GM12878 (cell line): Measurements from ENCODE around the gene SERINC5. TPM values are rescaled to one million over a fixed set of nuclear protein-coding genes. Genes with fewer than 3 reads are reported as not detected.

ENCODE experiments used
- ATAC-seq: fragments of 200-7000 bp; cut with Tn5 transposase; 3 replicates; pipeline ENCODE4 v1.9.1; 2020; ENCODE audit warnings: mild to moderate bottlenecking, moderate library complexity
- BruUV-seq: library from RNA; stranded (reverse); fragments of 400-500 nt; replicated peaks from 2 replicates; lab custom pipeline; 2021; lab: Mats Ljungman, UMichigan
- CTCF ChIA-PET: fragments of 300-600 bp; sonication (Branson Sonifier 250); formaldehyde crosslinking; extraction: SDS; loops from one replicate; lab custom pipeline; 2021; ENCODE audit warnings: inconsistent platforms; lab: Yijun Ruan, JAX
- POLR2A ChIA-PET: fragments of 350-600 bp; formaldehyde crosslinking; extraction: SDS; loops from one replicate; lab custom pipeline; 2021; ENCODE audit warnings: inconsistent platforms; lab: Charles Lee
- RAD21 ChIA-PET: fragments of 300-600 bp; sonication (Branson Sonifier 250); formaldehyde crosslinking; loops from one replicate; lab custom pipeline; 2023; ENCODE audit warnings: antibody characterized with exemption; ENCODE audit not compliant: unreplicated experiment; lab: Charles Lee
- SMC1A ChIA-PET: fragments of 300-600 bp; sonication (Branson Sonifier 250); formaldehyde crosslinking; loops from one replicate; lab custom pipeline; 2023; ENCODE audit not compliant: unreplicated experiment, uncharacterized antibody; lab: Charles Lee
- DNase-seq: peaks from one replicate; pipeline ENCODE4 v3.0.0-alpha.2; 2011; ENCODE audit warnings: low read depth, low spot score
- FAIRE-seq: peaks from 3 replicates; lab custom pipeline; 2011; peaks lifted over from hg19 to GRCh38; lab: Jason Lieb, UNC
- H2AFZ ChIP-seq: 2 replicates; pipeline ENCODE4 v1.6.0; 2011; ENCODE audit warnings: low read depth, low read length, control low read depth; ENCODE audit not compliant: control insufficient read depth
- H3K27ac ChIP-seq: 2 replicates; pipeline ENCODE4 v1.5.1; 2011; ENCODE audit warnings: control low read depth; ENCODE audit not compliant: control insufficient read depth, insufficient read depth
- H3K27me3 ChIP-seq, 2 experiments: replicated peaks in 1 of 2; 2 replicates each; pipeline versions ENCODE4 v1.6.0 to v1.6.1; 2011; ENCODE audit warnings: low read length in 1 of 2; ENCODE audit not compliant: control insufficient read depth in 2 of 2, insufficient read depth in 2 of 2
- H3K36me3 ChIP-seq, 2 experiments: 2 replicates each; pipeline ENCODE4 v1.5.1; 2011; ENCODE audit warnings: low read length in 1 of 2; ENCODE audit not compliant: control insufficient read depth in 2 of 2, insufficient read depth in 2 of 2
- H3K4me1 ChIP-seq: 2 replicates; pipeline ENCODE4 v1.6.1; 2011; ENCODE audit warnings: mild to moderate bottlenecking, low read length, moderate library complexity, mixed read lengths; ENCODE audit not compliant: control insufficient read depth, insufficient read depth
- H3K4me2 ChIP-seq: 2 replicates; pipeline ENCODE4 v1.6.0; 2011; ENCODE audit warnings: control low read depth; ENCODE audit not compliant: control insufficient read depth, insufficient read depth
- H3K4me3 ChIP-seq: fragments of 200-600 bp; sonication (generic); 2 replicates; pipeline ENCODE4 v1.5.1; 2016
- H3K79me2 ChIP-seq: 2 replicates; pipeline ENCODE4 v1.6.0; 2011; ENCODE audit warnings: low read length; ENCODE audit not compliant: control insufficient read depth, insufficient read depth
- H3K9ac ChIP-seq: 2 replicates; pipeline ENCODE4 v1.8.0; 2011; ENCODE audit warnings: low read length, control low read depth, mixed read lengths; ENCODE audit not compliant: control insufficient read depth, insufficient read depth
- H3K9me3 ChIP-seq: replicated peaks from 3 replicates; pipeline ENCODE4 v1.5.1; 2011; ENCODE audit warnings: mild to moderate bottlenecking, low read length; ENCODE audit not compliant: control insufficient read depth, insufficient read depth
- H4K20me1 ChIP-seq: 2 replicates; pipeline ENCODE4 v1.6.0; 2011; ENCODE audit not compliant: control insufficient read depth, insufficient read depth
- IKZF1 ChIP-seq: fragments of 450-650 bp; conservative IDR thresholded peaks from 2 replicates; pipeline ENCODE4 v1.6.1; 2017; ENCODE audit warnings: antibody characterized with exemption, mild to moderate bottlenecking
- JUND ChIP-seq: IDR thresholded peaks from 2 replicates; pipeline ENCODE4 v1.6.1; 2012; ENCODE audit warnings: low read depth, mild to moderate bottlenecking, low read length, improper control_type of control experiment, moderate library complexity
- KDM1A ChIP-seq: fragments of 200-600 bp; sonication (generic); IDR thresholded peaks from 2 replicates; pipeline ENCODE4 v1.6.1; 2016; ENCODE audit warnings: borderline replicate concordance
- NFXL1 ChIP-seq: fragments of 450-650 bp; IDR thresholded peaks from 2 replicates; pipeline ENCODE4 v1.6.1; 2017; ENCODE audit warnings: antibody characterized with exemption, mild to moderate bottlenecking, borderline replicate concordance
- RB1 ChIP-seq: fragments of 450-650 bp; formaldehyde crosslinking; IDR thresholded peaks from 2 replicates; pipeline ENCODE4 v1.6.1; 2017; ENCODE audit warnings: mild to moderate bottlenecking, borderline replicate concordance
- RBBP5 ChIP-seq: fragments of 200-600 bp; sonication (generic); conservative IDR thresholded peaks from 2 replicates; pipeline ENCODE4 v1.6.1; 2016
- SMAD1 ChIP-seq: fragments of 450-650 bp; IDR thresholded peaks from 2 replicates; pipeline ENCODE4 v1.6.1; 2018; ENCODE audit warnings: mild to moderate bottlenecking, low read depth; ENCODE audit not compliant: partially characterized antibody
- TCF3 ChIP-seq: IDR thresholded peaks from 2 replicates; pipeline ENCODE4 v1.6.1; 2012; ENCODE audit warnings: low read depth, mild to moderate bottlenecking, low read length, borderline replicate concordance; ENCODE audit not compliant: insufficient read depth
- WGBS: methylation state at CpG from one replicate; pipeline ENCODE4 v1.1.6; 2016; ENCODE audit warnings: low lambda C conversion rate; ENCODE audit not compliant: insufficient replicate concordance, insufficient coverage; ENCODE audit errors: missing lambda C conversion rate; 5-methylcytosine and 5-hydroxymethylcytosine counted together
- in situ Hi-C: fragments of 300-500 bp; cut with MboI; formaldehyde crosslinking; loops from 9 replicates; pipeline ENCODE4 v1.14.3; 2018; ENCODE audit warnings: mixed read lengths
- intact Hi-C: fragments of 100-400 bp; cut with micrococcal nuclease; formaldehyde crosslinking; loops from one replicate; pipeline ENCODE4 v1.14.2; 2022; ENCODE audit not compliant: unreplicated experiment
- polyA plus RNA-seq, 11 experiments: library from polyadenylated mRNA; depleted of rRNA in 4 of 11; unstranded in 6 of 11; stranded (reverse) in 5 of 11; fragments of >200 nt; fragmentation: Nextera tagmentation in 4 of 11; fragmentation: Illumina TruSeq in 1 of 11; extraction: Ambion mirVana in 4 of 11; extraction: Trizol in 1 of 11; gene quantifications; 1 replicate in 1 of 11; 2 replicates in 10 of 11; pipeline versions ENCODE4 v1.2.1 to v1.2.3, GENCODE V29; 2011 to 2016; ENCODE audit warnings: inconsistent platforms in 2 of 11, missing spikeins in 2 of 11, low read depth in 1 of 11
- total RNA-seq, 4 experiments: library from RNA; depleted of rRNA in 3 of 4; stranded (reverse); fragments of >200 nt in 3 of 4; fragmentation: Illumina TruSeq in 1 of 4; extraction: Trizol in 1 of 4; gene quantifications; 2 replicates each; pipeline versions ENCODE4 v1.2.1 to v1.2.3, GENCODE V29; 2013 to 2021

SERINC5 gene
- total and polyA plus RNA-seq, 10 of the 15 experiments (the other 5 are each of a cell fraction or from before 2014, with no cell fraction given): 0.66 to 7.0 (median 2.8) TPM

DNA sequence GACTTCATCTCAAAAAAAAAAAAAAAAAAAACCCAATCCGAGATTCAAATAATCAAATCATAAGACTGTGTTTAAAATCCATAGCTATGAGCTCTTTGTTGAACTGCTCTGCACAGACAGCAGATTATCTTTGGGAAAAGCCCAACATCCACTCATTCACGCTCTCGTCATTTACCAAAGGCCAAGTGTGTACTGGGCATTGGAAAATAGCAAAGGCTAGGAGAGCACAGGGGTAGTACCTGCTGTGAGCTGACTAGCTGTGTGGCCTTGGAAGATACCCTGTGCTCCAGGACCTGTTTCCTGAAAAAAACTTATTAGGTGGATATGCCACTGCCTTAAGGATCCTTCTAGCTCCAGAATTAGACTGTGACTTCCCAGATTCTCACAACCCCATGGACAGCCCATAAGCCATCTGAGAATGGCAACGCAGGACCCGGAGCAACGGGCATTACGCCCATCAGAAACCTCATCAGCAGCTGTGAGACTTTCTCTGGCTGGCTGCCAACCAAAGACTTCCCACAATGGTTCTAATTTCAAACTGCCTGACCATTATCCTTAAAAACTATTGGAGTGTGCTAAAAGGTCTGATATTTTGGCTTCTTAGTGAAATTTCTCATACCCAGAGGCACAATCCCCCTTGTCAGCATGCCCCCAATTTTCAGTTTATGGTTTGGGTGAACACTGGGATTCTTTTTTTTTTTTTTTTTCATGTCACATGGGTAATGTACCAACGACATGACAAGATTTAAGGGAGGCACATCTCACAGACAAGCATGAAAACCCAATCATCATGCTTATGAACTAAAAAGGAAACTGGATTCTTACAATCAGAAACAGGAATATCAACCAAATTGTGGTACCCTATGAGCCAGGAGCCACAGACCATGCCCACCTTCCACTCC, 16.8 kb downstream of the SERINC5 start:
- Histone ChIP-seq H3K4me1 (no peaks in the 10 kb centered on the region), H3K9ac (no peak overlapping the region), H2AFZ (no peak overlapping the region), H3K27ac (no peak overlapping the region), H3K79me2 (no peaks in the 10 kb centered on the region), H3K36me3 (no peaks in the 10 kb centered on the region), H3K9me3 (peaks cover 24% of the 10 kb centered on the region), H3K4me3 (no peak overlapping the region), H3K4me2 (no peak overlapping the region), H4K20me1 (no peaks in the 10 kb centered on the region), H3K27me3 (no peaks in the 10 kb centered on the region)
- ChIA-PET POLR2A (interaction anchor here (0.6 to 3.7 kb wide), 10 partner anchors 9 to 385 kb away, joined by 3 to 18 read pairs (median 5); partner anchors contain the start of gene SERINC5), RAD21 (interaction anchor here (1.1 to 1.9 kb wide), 7 partner anchors 8 to 130 kb away, joined by 3 to 6 read pairs (median 4); no protein-coding TSS in a partner anchor), CTCF (interaction anchor here (0.5 to 1.3 kb wide), 8 partner anchors 9 to 896 kb away, joined by 3 to 5 read pairs (median 4); no protein-coding TSS in a partner anchor), SMC1A (interaction anchor here (0.6 to 3.5 kb wide), 13 partner anchors 8 to 116 kb away, joined by 3 to 29 read pairs (median 4); partner anchors contain the start of gene SERINC5)
- TF ChIP-seq RB1 (no peak), KDM1A (no peak), JUND (no peak), NFXL1 (no peak), RBBP5 (no peak), IKZF1 (no peak), SMAD1 (peak; percentile 56), TCF3 (no peak)
- no peak for FAIRE-seq
- in situ Hi-C loops: no loop called here
- intact Hi-C loops: no loop called here
- DNase-seq: no peak
- 54% methylated on average over 8 of the region's 8 CpGs for WGBS
- ATAC-seq: peak; percentile 21; the same call in 1 of the 3 replicates
- no TSS peak for BruUV-seq
